T-helper 1 cell treated with Interleukin-12 subunit alpha and Interleukin-12 subunit beta and Interleukin-4 antibody, amounts not matched to agents 30 ng/mL and 1 ng/mL, for 36 hours (primary cell): ENCODE data around the gene CELSR1. TPM values are rescaled to one million over a fixed set of nuclear protein-coding genes. Genes with fewer than 3 reads are reported as not detected.

Experiments used
- intact Hi-C: fragments of 100-400 bp; cut with micrococcal nuclease; formaldehyde crosslinking; loops from one replicate; pipeline ENCODE4 v1.15.1; 2024
- total RNA-seq: library from RNA; stranded (reverse); gene quantifications from 2 replicates; pipeline ENCODE4 v1.2.3, GENCODE V29; 2022

The CELSR1 gene
- total RNA-seq, 1 donor from 2014 or later = 0.47 TPM

GRCh38 chr22:46357711-46358520 is 179.5 kb downstream of the CELSR1 start:
- intact Hi-C loops = no loop called here

- intact Hi-C loops = no loop called here
Observed at GRCh38 chr22:46356496-46357480, 180.6 kb downstream of the CELSR1 start.

- intact Hi-C loops = no loop called here
Observed at GRCh38 chr22:46355996-46356471, 181.4 kb downstream of the CELSR1 start.

GRCh38 chr22:46355369-46355995 is 181.9 kb downstream of the CELSR1 start:
- intact Hi-C loops = no loop called here

- intact Hi-C loops = no loop called here
Observed at GRCh38 chr22:46354993-46355305, 182.5 kb downstream of the CELSR1 start.

GRCh38 chr22:46354176-46354992 is 183.0 kb downstream of the CELSR1 start:
- intact Hi-C loops = no loop called here

- intact Hi-C loops = no loop called here
Observed at GRCh38 chr22:46353483-46354105, 183.8 kb downstream of the CELSR1 start.

- intact Hi-C loops = no loop called here
Observed at GRCh38 chr22:46352691-46353386, 184.6 kb downstream of the CELSR1 start.

GRCh38 chr22:46352276-46352675 is 185.1 kb downstream of the CELSR1 start:
- intact Hi-C loops = no loop called here

GRCh38 chr22:46351767-46352166 is 185.7 kb downstream of the CELSR1 start:
- intact Hi-C loops = no loop called here

- intact Hi-C loops = no loop called here
Observed at GRCh38 chr22:46351131-46351735, 186.2 kb downstream of the CELSR1 start.

- intact Hi-C loops = no loop called here
Observed at GRCh38 chr22:46350646-46351045, 186.8 kb downstream of the CELSR1 start.

- intact Hi-C loops = no loop called here
Observed at GRCh38 chr22:46350121-46350520, 187.3 kb downstream of the CELSR1 start.

- intact Hi-C loops = no loop called here
Observed at GRCh38 chr22:46349681-46350080, 187.7 kb downstream of the CELSR1 start.

GRCh38 chr22:46349238-46349637 is 188.2 kb downstream of the CELSR1 start:
- intact Hi-C loops = no loop called here

GRCh38 chr22:46348099-46348695 is 189.2 kb downstream of the CELSR1 start:
- intact Hi-C loops = no loop called here

- intact Hi-C loops = no loop called here
Observed at GRCh38 chr22:46347646-46348045, 189.8 kb downstream of the CELSR1 start.

- intact Hi-C loops = no loop called here
Observed at GRCh38 chr22:46346680-46347405, 190.6 kb downstream of the CELSR1 start.
